Measurements from ENCODE around the gene C10orf90. TPM values are rescaled to one million over a fixed set of nuclear protein-coding genes. Genes with fewer than 3 reads are reported as not detected.

The C10orf90 gene
- total and polyA plus RNA-seq, 2 of the 8 experiments (the other 6 are each of a cell fraction or from before 2014, with no cell fraction given): 0.21 TPM; not detected in 1

DNA sequence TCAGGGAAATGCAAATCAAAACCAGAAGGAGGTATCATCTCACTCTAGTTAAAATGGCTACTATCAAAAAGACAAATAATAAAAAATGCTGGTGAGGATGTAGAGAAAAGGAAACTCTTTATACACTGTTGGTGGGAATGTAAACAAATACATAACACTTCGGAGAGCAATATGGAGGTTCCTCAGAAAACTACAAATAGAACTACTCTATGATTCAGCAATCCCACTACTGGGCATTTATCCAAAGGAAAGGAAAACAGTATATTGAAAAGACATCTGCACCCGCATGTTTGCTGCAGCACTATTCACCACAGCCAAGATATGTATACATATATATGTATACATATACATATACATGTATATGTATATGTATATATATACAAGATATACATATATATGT is 94.2 kb downstream of the C10orf90 start:
- WGBS, 2 experiments (ENCODE audit: extremely low coverage in 1 of 2, insufficient coverage in 1 of 2, insufficient read length in 1 of 2, insufficient replicate concordance in 2 of 2, low coverage in 1 of 2, low lambda C conversion rate in 2 of 2, missing lambda C conversion rate in 1 of 2): 92% methylated on average over 2 of the region's 2 CpGs; no CpG with 5 or more reads in 1 of the 2 experiments
- no peaks in the 10 kb centered on the region for H3K9me3 ChIP-seq (ENCODE audit: insufficient read depth in 2 of 2, low read depth in 1 of 2, low read length in 1 of 2)
- no peak overlapping the region for H3K18ac ChIP-seq (ENCODE audit: extremely low read depth, low read length)
- H3K27me3 ChIP-seq (replicated peaks in 1 of 4; ENCODE audit: control insufficient read depth in 3 of 4, extremely low read depth in 1 of 4, insufficient read depth in 3 of 4, low read length in 3 of 4): no peaks in the 10 kb centered on the region
- ChIA-PET CTCF (ENCODE audit: partially characterized antibody) (no interaction called here), POLR2A (ENCODE audit: partially characterized antibody) (no interaction called here)
- H2BK20ac ChIP-seq (ENCODE audit: low read length): no peak overlapping the region
- no peak overlapping the region for H3K56ac ChIP-seq (replicated peaks; ENCODE audit: insufficient read length, low read depth, low read length)
- H3K23me2 ChIP-seq (ENCODE audit: low read depth, low read length): 0 out of 2 replicates have a peak, but pooled peaks cover 2% of the 10 kb centered on the region
- H2AK5ac ChIP-seq (ENCODE audit: low read depth, low read length): no peak overlapping the region
- H2BK120ac ChIP-seq (replicated peaks; ENCODE audit: low read depth, low read length): no peak overlapping the region
- H2BK15ac ChIP-seq (ENCODE audit: low read length): no peak overlapping the region
- no peak overlapping the region for H3K9ac ChIP-seq (replicated peaks in 1 of 4; ENCODE audit: extremely low read depth in 1 of 4, low read depth in 3 of 4, low read length in 3 of 4)
- no peak overlapping the region for H3K4me3 ChIP-seq (ENCODE audit: extremely low read depth in 1 of 4, insufficient read depth in 2 of 4, low read depth in 3 of 4, low read length in 4 of 4)
- H3K14ac ChIP-seq (ENCODE audit: insufficient read length): no peak overlapping the region
- no peak overlapping the region for H2AFZ ChIP-seq (ENCODE audit: low read length)
- no peak overlapping the region for H3K23ac ChIP-seq (ENCODE audit: insufficient read length)
- no peak overlapping the region for H3K27ac ChIP-seq (ENCODE audit: low read depth, low read length)
- H3K79me2 ChIP-seq (ENCODE audit: control insufficient read depth in 1 of 2, insufficient read depth in 2 of 2, low read length in 2 of 2): no peaks in the 10 kb centered on the region
- H3K79me1 ChIP-seq (ENCODE audit: low read depth, low read length): no peaks in the 10 kb centered on the region
- H4K91ac ChIP-seq (replicated peaks; ENCODE audit: insufficient read length, low read length): no peak overlapping the region
- H3K4ac ChIP-seq (replicated peaks; ENCODE audit: insufficient read length, low read depth, low read length): no peak overlapping the region
- H2BK12ac ChIP-seq (ENCODE audit: low read depth, low read length): no peak overlapping the region
- no peak overlapping the region for H4K8ac ChIP-seq (ENCODE audit: extremely low read depth, insufficient read depth, low read length)
- H3K4me2 ChIP-seq (ENCODE audit: insufficient read depth in 1 of 2, low read depth in 2 of 2, low read length in 2 of 2): no peak overlapping the region
- H3K36me3 ChIP-seq (ENCODE audit: control insufficient read depth in 2 of 4, insufficient read depth in 4 of 4, low read length in 3 of 4): no peaks in the 10 kb centered on the region
- H2BK5ac ChIP-seq (ENCODE audit: low read depth, low read length): no peak overlapping the region
- H4K5ac ChIP-seq (ENCODE audit: insufficient read length, low read depth, low read length): no peak overlapping the region
- peaks cover 0 to 4% (median 2%) of the 10 kb centered on the region in 4 experiments; a peak in 4 of 7 replicates for H3K4me1 ChIP-seq (replicated peaks in 1 of 4; ENCODE audit: control insufficient read depth in 3 of 4, insufficient read depth in 4 of 4, low read length in 3 of 4)
- H4K20me1 ChIP-seq (replicated peaks in 1 of 2; ENCODE audit: control insufficient read depth in 1 of 2, insufficient read depth in 2 of 2, low read length in 2 of 2): no peaks in the 10 kb centered on the region
- DNase-seq (ENCODE audit: low read depth in 1 of 2, low spot score in 2 of 2) (no peak), FAIRE-seq (no peak)
- TF ChIP-seq RFX5 (IDR thresholded peaks at IDR 0.05; ENCODE audit: borderline replicate concordance, low read depth, low read length): no peak
- no peak for TF ChIP-seq CBX5 (IDR thresholded peaks at IDR 0.05; ENCODE audit: low read depth, low read length)
- TF ChIP-seq JUN (IDR thresholded peaks at IDR 0.05; ENCODE audit: low read depth, low read length): no peak
- no peak for TF ChIP-seq RBBP5 (IDR thresholded peaks at IDR 0.05; ENCODE audit: borderline replicate concordance, low read depth, low read length)
- TF ChIP-seq POLR2AphosphoS5 (IDR thresholded peaks at IDR 0.05; ENCODE audit: low read depth, low read length): no peak
- no peak for TF ChIP-seq SP2 (IDR thresholded peaks at IDR 0.05; ENCODE audit: low read length)
- TF ChIP-seq, protein P1, sequence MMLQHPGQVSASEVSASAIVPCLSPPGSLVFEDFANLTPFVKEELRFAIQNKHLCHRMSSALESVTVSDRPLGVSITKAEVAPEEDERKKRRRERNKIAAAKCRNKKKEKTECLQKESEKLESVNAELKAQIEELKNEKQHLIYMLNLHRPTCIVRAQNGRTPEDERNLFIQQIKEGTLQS (IDR thresholded peaks at IDR 0.05; ENCODE audit: insufficient read depth, low read depth, low read length): no peak
- no peak for TF ChIP-seq NRF1 (IDR thresholded peaks at IDR 0.05; ENCODE audit: low read depth, low read length)
- TF ChIP-seq FOSL1 (IDR thresholded peaks at IDR 0.05; ENCODE audit: insufficient read depth, low read depth, low read length): no peak
- no peak for TF ChIP-seq SIRT6 (IDR thresholded peaks at IDR 0.05; ENCODE audit: low read length)
- no peak for TF ChIP-seq SP4 (IDR thresholded peaks at IDR 0.05; ENCODE audit: low read length)
- TF ChIP-seq POLR2A (IDR thresholded peaks at IDR 0.05; ENCODE audit: control extremely low read depth in 1 of 2, low read depth in 2 of 2, low read length in 2 of 2): no peak
- TF ChIP-seq POU5F1 (IDR thresholded peaks at IDR 0.05; ENCODE audit: low read depth, low read length): no peak
- TF ChIP-seq, protein P2, sequence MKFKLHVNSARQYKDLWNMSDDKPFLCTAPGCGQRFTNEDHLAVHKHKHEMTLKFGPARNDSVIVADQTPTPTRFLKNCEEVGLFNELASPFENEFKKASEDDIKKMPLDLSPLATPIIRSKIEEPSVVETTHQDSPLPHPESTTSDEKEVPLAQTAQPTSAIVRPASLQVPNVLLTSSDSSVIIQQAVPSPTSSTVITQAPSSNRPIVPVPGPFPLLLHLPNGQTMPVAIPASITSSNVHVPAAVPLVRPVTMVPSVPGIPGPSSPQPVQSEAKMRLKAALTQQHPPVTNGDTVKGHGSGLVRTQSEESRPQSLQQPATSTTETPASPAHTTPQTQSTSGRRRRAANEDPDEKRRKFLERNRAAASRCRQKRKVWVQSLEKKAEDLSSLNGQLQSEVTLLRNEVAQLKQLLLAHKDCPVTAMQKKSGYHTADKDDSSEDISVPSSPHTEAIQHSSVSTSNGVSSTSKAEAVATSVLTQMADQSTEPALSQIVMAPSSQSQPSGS (IDR thresholded peaks at IDR 0.05; ENCODE audit: low read length): no peak

All from H1 (cell line).